ENCODE measurements around the gene PGAM1.

DNA sequence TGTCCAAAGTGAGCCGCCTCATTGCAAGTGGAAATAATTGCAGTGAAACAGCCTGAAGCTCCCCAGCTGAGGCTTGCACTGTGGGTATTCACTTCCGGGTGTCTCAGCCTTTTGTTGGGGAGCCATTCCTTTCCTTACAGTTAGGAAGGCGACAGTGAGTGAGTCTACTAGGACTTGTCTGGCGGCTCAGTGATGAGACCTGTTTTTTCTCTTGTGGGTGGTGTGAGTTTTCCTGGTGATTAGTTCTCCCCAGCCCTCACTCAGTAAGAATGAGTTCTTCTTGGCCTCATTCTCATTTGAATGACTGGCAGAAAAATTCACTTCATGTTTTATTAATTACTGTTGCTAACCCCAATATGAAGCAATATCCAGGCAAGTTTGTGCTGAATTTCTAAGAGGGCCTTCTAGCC is 2.6 kb downstream of the PGAM1 start:
- TF ChIP-seq, protein P1, sequence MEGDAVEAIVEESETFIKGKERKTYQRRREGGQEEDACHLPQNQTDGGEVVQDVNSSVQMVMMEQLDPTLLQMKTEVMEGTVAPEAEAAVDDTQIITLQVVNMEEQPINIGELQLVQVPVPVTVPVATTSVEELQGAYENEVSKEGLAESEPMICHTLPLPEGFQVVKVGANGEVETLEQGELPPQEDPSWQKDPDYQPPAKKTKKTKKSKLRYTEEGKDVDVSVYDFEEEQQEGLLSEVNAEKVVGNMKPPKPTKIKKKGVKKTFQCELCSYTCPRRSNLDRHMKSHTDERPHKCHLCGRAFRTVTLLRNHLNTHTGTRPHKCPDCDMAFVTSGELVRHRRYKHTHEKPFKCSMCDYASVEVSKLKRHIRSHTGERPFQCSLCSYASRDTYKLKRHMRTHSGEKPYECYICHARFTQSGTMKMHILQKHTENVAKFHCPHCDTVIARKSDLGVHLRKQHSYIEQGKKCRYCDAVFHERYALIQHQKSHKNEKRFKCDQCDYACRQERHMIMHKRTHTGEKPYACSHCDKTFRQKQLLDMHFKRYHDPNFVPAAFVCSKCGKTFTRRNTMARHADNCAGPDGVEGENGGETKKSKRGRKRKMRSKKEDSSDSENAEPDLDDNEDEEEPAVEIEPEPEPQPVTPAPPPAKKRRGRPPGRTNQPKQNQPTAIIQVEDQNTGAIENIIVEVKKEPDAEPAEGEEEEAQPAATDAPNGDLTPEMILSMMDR (IDR thresholded peaks at IDR 0.05; ENCODE audit: low read length): no peak
- no peak for TF ChIP-seq EZH2 (IDR thresholded peaks at IDR 0.05; ENCODE audit: borderline replicate concordance, low read length)

Data from OCI-LY1 (cell line).